IPS-18a (cell line): ENCODE data around the gene CDC42BPG.

Source experiments
- H3K27ac ChIP-seq: one replicate; pipeline ENCODE4 v1.5.1; 2013; ENCODE audit warnings: low read length
- H3K27me3 ChIP-seq: one replicate; pipeline ENCODE4 v1.6.1; 2013; ENCODE audit warnings: mild to moderate bottlenecking, low read length; ENCODE audit not compliant: control insufficient read depth, insufficient read depth
- H3K36me3 ChIP-seq: one replicate; pipeline ENCODE4 v1.6.1; 2013; ENCODE audit warnings: low read depth, low read length; ENCODE audit not compliant: control insufficient read depth
- H3K4me1 ChIP-seq: one replicate; pipeline ENCODE4 v1.6.1; 2013; ENCODE audit warnings: low read depth, low read length; ENCODE audit not compliant: control insufficient read depth
- H3K4me3 ChIP-seq: one replicate; pipeline ENCODE4 v1.5.1; 2013; ENCODE audit warnings: low read length
- H3K9ac ChIP-seq: one replicate; pipeline ENCODE4 v1.6.1; 2013; ENCODE audit warnings: mild to moderate bottlenecking, low read length, moderate library complexity
- H3K9me3 ChIP-seq: one replicate; pipeline ENCODE4 v1.6.1; 2013; ENCODE audit warnings: low read depth, low read length; ENCODE audit not compliant: control insufficient read depth

The CDC42BPG gene

DNA sequence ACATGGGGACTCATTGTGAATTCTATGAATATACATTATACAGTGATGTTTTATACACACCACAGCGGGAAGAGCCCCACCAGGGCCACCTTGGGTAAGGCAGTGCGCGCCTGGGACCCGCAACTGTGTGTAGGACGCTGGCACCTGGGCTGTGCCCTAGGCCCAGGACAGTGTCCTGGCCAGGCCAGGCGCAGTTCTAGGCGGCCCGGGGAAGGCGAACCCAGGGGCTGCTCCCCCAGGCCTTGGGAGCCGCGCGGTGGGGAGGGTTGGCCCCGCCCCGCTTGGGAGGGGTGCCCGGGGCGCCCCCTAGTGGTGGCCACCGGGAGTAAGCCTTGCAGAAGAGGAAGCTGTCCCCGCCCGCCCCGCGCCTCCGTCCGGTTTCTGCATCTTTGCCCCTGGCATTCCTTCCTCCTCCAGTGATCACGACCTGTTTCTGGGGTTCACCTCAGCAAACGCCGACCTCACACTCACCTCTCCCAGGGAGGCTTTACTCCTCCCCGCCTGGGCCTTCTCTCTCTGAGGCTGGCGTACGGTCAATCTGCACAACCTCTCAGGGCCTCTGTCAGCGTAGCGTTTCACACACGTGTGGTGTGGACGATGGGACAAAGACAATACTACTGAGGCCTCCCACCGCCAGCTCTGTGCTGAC, 43.4 kb upstream of the CDC42BPG start:
- Histone ChIP-seq H3K36me3 (no peaks in the 10 kb centered on the region), H3K4me3 (peak overlapping the region; percentile 43), H3K9ac (peak overlapping the region; percentile 38), H3K27ac (no peak overlapping the region), H3K27me3 (no peaks in the 10 kb centered on the region), H3K4me1 (peaks cover 9% of the 10 kb centered on the region), H3K9me3 (no peaks in the 10 kb centered on the region)

DNA sequence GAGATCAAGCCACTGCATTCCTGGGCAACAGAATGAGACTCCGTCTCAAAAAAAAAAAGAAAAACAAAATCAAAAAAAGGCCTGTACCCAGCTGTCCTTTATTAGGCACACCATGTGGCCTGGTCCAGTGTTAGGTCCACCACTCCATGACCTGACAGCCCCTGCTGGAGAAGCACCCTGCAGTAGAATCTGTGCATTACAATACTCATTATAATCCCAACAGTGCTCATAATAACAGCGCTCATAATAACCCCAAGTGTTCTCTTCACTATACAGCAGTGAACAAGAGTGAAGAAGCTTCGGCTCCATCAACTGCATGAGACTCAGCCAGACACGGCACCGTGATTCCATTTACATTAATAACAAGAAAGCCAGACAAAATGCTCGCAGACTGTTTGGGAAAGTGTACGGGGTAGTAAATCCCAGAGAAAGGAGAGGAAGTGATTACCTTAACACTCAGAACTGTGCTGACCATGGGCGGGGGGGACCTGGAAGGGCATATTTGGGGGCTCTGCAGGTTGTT, 42.8 kb upstream of the CDC42BPG start:
- no peaks in the 10 kb centered on the region for H3K27me3 ChIP-seq
- H3K9ac ChIP-seq, result no peak overlapping the region
- H3K4me3 ChIP-seq, result no peak overlapping the region
- no peaks in the 10 kb centered on the region for H3K9me3 ChIP-seq
- H3K4me1 ChIP-seq, result peaks cover 9% of the 10 kb centered on the region
- H3K36me3 ChIP-seq, result no peaks in the 10 kb centered on the region
- H3K27ac ChIP-seq, result no peak overlapping the region

DNA sequence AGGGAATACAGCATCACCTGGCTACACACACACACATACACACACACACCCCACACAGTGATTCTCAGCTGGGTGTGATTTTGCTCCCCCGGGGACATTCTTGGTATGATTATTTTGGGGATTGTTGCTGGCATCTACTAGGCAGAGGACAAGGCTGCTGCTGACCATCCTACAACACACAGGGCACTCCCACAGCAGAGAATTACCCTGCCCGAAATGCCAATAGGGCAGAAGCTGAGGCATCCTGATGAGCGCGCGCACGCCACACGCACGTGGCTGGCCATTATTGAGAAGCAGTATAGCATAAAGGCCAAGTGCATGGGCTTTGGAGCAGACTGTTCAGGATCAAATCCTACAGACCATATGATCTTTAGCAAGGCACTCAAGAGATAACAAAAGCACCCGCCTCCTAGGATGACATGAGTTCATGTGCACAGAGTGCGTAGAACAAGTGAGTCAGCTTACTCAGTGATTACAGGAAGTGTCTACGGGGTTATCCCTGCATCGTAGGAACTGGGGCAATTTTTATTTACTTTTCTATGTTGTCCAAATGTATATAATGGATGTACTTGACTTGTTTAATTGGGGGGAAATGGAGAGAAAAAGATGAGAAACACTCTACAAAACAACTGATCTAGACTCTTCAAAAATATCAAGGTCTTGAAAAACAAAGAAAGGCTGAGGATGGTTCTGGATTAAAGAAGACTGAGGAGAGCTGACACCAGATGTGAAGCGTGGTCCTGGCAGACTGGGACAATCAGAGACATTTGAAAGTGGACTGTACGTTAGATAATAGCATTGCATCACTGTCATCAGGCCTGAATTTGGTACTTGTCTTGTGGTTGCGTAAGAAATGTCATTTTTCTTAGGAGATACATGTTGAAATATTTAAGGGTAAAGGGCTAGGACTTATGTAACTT, 41.2 kb upstream of the CDC42BPG start:
- H3K27me3 ChIP-seq, result no peaks in the 10 kb centered on the region
- H3K4me1 ChIP-seq, result peaks cover 9% of the 10 kb centered on the region
- no peak overlapping the region for H3K4me3 ChIP-seq
- no peaks in the 10 kb centered on the region for H3K9me3 ChIP-seq
- no peak overlapping the region for H3K27ac ChIP-seq
- H3K36me3 ChIP-seq, result no peaks in the 10 kb centered on the region
- H3K9ac ChIP-seq, result no peak overlapping the region

DNA sequence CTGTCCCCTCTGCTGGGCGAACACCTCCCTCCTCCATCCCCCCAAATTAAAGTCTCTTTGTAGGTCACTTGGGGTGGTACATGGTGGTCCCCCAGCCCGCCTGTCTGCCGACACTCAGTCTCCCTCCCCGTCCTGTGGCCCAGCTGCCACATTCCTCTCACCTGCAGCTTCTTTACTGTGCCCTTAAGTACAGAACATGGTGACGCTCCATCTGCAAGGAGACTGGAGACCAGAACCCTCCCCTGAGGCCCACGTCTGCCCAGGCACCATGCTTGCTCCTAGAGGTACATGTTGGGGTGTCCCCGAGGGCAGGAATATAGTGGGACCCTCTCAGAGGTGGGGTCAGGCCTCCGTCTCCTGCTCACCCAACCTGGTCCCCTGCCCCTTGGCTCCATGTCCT, 39.6 kb upstream of the CDC42BPG start:
- Histone ChIP-seq H3K9ac (no peak overlapping the region), H3K4me1 (peaks cover 9% of the 10 kb centered on the region), H3K36me3 (no peaks in the 10 kb centered on the region), H3K27me3 (no peaks in the 10 kb centered on the region), H3K27ac (no peak overlapping the region), H3K4me3 (no peak overlapping the region), H3K9me3 (no peaks in the 10 kb centered on the region)

DNA sequence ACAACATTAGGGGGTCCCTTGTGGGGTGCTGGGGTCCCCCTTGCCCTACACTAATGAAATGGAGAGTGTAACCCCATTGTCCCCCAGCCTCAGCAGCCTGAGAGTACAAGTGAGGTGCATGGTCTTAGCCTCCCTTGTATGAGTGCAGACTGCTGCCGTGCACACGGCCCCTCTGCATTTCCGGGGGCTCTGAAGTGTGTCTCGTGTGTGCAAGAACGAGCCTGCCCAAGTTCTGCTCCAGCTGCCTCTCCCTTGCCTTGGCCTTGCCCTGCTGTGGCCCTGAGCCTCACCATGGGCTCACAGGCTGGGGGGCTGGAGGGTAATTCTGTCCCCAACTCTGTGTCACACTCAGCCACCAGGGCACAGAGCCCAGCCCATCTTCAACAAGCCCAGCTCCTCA, 39.1 kb upstream of the CDC42BPG start:
- Histone ChIP-seq H3K4me3 (no peak overlapping the region), H3K9me3 (no peaks in the 10 kb centered on the region), H3K27ac (no peak overlapping the region), H3K9ac (no peak overlapping the region), H3K4me1 (peaks cover 9% of the 10 kb centered on the region), H3K36me3 (no peaks in the 10 kb centered on the region), H3K27me3 (no peaks in the 10 kb centered on the region)

DNA sequence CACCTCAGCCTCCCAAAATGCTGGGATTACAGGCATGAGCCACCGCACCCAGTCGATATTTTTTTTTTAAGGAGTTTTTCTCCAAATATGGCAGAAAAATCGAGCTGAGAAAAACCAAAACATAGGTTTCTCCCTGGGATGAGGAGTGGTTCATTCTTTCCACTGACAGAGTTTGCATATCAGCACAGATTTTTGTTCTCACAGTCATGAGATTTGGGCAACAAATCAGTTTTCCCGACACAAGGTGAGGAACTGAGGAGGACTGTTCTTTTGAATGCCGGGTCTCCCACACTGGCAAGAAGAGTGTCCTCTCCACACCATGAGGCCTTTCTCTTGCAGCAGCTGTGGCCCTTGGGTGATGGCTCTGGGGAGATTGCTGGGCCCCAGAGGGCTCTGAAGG, 37.8 kb upstream of the CDC42BPG start:
- H3K4me1 ChIP-seq, result peaks cover 4% of the 10 kb centered on the region
- no peaks in the 10 kb centered on the region for H3K9me3 ChIP-seq
- no peak overlapping the region for H3K27ac ChIP-seq

DNA sequence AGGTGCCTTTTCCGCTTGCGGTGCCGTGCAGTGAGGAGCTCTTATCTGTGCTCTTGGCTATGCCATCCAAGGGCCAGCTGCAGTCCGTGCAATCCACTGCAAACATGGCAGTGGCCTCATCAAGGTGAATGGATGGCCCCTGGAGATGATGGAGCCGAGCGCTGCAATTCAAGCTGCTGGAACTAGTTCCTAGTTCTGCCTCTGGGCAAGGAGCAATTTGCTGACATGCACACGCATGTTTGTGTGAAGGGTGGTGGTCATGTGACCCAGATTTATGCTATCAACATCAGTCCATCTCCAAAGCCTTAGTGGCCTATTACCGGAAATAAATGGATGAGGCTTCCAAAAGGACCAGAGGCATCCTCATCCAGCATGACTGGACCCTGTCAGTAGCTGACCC, 37.0 kb upstream of the CDC42BPG start:
- no peak overlapping the region for H3K9ac ChIP-seq
- H3K27me3 ChIP-seq, result peaks cover 9% of the 10 kb centered on the region
- H3K36me3 ChIP-seq, result no peaks in the 10 kb centered on the region
- H3K4me3 ChIP-seq, result no peak overlapping the region
- H3K9me3 ChIP-seq, result no peaks in the 10 kb centered on the region
- no peak overlapping the region for H3K27ac ChIP-seq
- H3K4me1 ChIP-seq, result peaks cover 10% of the 10 kb centered on the region

More for the DNA sequence above, 37.8 kb upstream of the CDC42BPG start:
- H3K27me3 ChIP-seq, result peaks cover 6% of the 10 kb centered on the region
- H3K4me3 ChIP-seq, result no peak overlapping the region
- H3K9ac ChIP-seq, result no peak overlapping the region
- H3K36me3 ChIP-seq, result no peaks in the 10 kb centered on the region

DNA sequence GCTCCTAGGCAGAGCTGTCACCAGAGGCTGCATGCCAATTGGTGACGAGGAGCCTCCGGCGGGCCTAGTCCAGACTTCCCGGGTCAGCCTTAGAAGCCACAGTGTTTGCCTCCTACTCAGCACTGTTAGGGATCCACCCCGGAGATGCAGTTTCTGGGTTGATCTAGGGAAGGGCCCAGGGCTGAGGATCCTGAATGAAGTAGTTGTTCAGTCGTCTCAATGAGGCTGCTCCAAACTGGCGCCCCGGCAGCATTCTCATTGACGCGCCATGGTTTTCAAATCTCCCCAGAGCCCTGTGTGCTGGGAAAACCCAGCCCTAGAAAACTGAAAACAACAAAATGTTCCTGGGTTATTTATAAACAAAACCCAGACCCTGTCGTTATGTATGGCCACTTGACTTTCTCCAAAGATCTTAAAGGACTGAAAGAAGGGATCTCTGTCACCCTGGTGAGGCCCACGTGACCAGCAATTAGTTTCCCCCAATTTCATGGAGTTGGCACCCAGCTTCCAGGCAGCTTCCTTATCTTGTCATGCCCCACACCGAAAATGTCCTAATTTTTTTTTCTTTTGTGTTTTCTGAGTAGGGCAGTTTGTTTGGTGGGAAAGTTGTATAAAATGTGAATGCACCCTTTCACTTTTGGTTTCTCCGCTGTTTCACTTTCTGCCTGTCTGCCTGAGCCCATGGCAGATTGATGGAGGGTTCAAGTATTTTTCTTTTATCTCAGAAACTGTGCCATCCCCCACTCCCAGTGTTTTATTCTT, 36.0 kb upstream of the CDC42BPG start:
- no peak overlapping the region for H3K9ac ChIP-seq
- H3K9me3 ChIP-seq, result no peaks in the 10 kb centered on the region
- H3K4me3 ChIP-seq, result no peak overlapping the region
- peaks cover 9% of the 10 kb centered on the region for H3K27me3 ChIP-seq
- peaks cover 10% of the 10 kb centered on the region for H3K4me1 ChIP-seq
- H3K27ac ChIP-seq, result no peak overlapping the region
- no peaks in the 10 kb centered on the region for H3K36me3 ChIP-seq

DNA sequence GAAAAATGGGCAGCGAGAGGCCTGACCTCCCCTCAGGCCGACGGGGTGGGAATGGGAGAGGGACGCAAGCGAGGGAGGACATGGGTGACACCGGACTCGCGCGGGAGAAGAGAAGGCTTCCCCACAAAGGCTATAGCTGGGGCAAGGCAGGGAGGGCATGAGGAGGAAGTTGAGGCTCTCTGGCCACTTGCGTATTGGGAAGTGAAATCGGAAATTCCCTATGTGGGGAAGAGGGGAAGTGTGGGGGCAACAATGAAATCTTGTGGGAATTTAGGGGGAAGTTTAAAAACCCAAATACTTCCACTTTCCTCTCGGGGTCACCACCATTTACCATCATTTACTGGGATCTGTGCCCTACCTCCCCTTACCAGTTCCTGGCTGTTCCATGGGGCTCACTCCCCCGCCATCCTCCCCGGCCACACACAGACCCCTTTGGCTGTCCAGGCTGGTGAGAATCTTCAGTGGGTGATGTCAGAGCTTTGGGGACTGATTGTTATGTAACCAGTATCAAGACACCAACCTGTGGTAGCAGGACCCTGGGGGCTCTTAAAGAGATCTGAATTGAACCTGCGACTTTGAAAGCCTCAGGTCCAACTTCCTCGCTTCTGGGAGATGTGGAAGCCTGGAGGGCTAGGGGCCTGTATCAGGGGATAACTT, 34.9 kb upstream of the CDC42BPG start:
- no peaks in the 10 kb centered on the region for H3K36me3 ChIP-seq
- peaks cover 9% of the 10 kb centered on the region for H3K27me3 ChIP-seq
- H3K9ac ChIP-seq, result peak overlapping the region; percentile 91
- peaks cover 10% of the 10 kb centered on the region for H3K4me1 ChIP-seq
- H3K9me3 ChIP-seq, result no peaks in the 10 kb centered on the region
- peak overlapping the region; percentile 92 for H3K4me3 ChIP-seq
- H3K27ac ChIP-seq, result peak overlapping the region; percentile 61

DNA sequence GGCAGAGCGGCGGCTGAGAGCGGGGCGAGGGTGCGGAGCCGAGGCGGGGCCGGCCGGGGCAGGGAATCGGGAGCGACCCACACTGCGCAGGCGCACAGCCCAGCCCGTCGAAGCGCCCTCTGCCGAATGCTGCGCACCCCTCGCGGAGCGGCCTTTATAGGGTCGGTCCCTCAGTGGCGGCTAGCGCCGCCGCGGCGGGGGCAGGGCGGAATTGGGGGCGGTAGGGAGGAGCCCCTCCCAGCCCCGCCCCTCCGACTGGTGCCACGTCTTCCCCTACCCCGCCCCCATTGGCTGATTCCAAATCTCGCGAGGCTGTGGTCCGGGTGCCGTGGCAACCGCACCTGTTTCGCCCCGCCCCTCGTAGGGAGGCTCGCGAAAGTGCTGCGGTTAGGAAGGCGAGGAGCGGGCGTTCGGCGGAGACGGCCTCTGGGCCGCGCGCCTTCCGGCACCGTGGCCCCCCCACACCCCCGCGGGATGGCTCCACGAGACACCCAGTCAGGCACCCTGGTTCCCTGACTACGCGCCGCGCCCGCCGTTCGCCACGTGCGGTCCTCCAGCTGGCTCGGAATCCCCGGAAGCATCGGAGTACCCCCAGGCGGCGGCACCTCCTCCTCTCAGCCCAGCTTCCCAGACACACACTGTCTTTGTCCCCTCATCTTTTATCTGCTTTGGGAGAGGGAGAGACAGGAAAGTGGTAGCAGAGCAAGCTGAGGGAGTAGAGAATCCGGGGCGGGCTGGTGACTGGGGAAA, 34.2 kb upstream of the CDC42BPG start, which contains the start of gene EHD1:
Gene EHD1 (minus strand): TSS at position 128 of the 750 bp plus-strand sequence. CDS start 157 bp downstream, outside the sequence.
- Histone ChIP-seq H3K27me3 (peaks cover 9% of the 10 kb centered on the region), H3K4me1 (peaks cover 10% of the 10 kb centered on the region), H3K4me3 (peak within 1 kb of the TSS; percentile 92), H3K27ac (peak within 1 kb of the TSS; percentile 61), H3K36me3 (no peaks in the 10 kb centered on the region), H3K9ac (peak within 1 kb of the TSS; percentile 91), H3K9me3 (no peaks in the 10 kb centered on the region)
